Measurements from ENCODE around the gene NSMCE3.

Gene NSMCE3

DNA sequence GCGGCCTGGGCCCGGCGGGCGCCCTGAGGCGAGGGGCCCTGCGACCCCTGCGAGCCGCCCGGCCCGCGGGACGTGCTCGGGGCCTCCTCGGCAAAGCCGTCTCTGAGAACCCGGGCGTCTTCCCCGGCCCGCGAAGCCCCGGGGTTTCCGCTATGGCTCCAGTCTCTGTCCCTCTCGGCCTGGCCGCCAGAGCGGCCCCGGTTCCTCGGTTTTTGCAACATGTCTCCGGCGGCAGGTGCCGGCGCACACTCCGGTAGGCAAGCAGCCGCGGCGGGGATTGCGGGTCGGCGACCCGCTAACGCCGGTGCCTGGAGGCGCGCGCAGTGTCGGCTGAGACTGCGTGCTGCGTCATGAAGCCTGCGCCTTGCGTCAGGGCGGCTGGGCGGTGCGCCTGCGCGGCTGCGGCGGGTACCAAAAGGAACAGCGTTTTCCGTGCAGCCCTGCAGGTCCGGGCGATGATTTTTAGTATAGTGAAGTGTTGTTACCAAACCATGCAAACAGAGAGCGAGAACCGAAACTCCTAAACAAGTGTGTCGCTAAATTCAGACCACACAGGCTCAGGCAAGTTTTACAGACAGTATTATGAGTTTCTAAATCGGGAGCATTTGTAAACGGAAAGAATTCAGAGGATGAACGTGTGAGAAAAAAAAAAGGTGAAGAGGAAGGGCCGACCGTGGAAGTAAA is at the start of gene NSMCE3:
NSMCE3 (minus strand) TSS at position 338 of the 684 bp plus-strand sequence; CDS start at position 221, 117 bp downstream.
- DNase-seq: peak; percentile 53

DNA sequence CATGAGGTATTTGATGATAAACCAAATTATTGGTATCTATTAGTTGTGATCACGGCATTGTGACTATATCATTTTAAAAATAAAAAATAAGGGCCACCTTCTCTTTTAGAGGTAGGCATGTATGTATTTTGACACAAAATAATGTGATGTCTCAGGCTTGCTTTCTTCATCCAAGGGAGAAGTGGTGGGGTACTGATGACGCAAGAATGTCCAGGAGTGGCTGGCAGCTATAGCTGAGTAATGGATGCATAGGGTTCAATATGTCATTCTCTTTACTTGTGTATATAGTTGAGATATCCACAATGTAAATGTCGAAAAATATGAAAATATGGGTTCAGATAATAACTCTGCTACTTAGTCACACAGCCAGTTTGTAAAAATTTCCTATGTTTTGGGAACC is 46.8 kb upstream of the NSMCE3 start:
- no peak for DNase-seq

DNA sequence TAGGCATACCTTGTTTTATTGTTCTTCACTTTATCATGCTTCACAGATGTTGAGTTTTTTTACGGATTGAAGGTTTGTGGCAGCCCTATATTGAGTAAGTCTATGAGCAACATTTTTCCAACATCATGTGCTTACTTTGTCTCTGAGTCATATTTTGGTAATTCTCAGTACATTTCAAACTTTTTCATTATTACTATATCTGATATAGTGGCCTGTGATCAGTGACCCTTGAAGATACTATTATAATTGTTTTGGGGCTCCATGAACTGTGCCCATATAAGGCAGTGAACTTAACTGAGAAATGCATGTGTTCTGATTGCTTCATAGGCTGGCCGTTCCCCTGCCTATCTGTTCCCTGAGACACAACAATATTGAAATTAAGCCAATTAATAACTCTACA is 42.8 kb upstream of the NSMCE3 start:
- DNase-seq: no peak

DNA sequence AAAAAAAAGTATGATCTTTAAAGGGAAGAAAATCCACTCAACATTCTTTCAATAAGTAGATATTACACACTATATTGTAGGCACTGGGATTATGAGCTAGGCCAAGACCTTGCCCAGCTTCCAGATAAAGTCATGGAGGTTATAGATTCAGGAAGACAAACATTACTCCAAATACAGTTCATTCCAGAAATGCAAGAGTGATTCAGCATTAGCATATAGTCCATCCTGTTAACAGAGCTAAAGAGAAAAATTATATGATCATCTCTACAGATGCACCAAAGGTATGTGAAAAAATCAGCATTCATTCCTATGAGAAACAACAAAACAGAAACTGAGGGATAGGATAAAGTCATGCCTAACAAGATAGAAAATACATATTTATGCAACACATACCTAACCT is 42.1 kb upstream of the NSMCE3 start:
- DNase-seq: no peak

DNA sequence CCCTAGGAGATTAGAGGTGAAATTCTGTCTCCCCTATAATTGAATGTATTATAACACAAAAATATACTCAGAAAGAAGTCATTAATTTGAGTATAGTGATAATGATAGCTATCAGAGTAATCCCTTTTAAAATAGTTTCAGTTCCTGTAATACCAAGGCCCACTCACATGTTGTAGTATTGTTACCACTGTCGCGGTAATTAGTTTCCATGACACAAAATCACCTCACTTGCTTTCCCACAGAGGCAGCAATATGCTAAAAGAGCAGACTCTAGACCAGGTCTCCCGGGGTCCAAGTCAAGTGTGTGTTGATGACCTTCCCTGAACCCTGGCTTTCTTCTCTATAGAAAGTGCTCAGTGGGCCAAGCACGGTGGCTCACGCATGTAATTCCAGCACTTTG is 39.5 kb upstream of the NSMCE3 start:
- DNase-seq: no peak

DNA sequence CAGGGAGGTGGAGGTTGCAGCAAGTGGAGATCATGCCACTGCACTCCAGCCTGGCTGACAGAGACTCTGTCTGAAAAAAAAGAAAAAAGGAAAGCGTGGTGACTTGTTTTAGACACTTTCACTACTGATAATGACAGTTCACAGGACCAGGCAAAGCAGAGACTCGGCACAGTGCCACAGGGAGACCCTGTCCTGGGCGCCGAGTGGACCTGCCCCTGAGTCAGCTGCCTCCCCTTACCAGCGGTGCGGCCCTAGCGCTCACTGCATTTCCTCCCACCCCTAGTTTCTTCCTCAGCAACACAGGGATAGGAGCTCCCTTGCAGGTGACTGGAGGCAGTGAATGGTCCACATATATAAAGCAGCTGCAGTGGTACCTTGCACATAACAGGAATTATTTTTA is 38.7 kb upstream of the NSMCE3 start:
- no peak for DNase-seq

DNA sequence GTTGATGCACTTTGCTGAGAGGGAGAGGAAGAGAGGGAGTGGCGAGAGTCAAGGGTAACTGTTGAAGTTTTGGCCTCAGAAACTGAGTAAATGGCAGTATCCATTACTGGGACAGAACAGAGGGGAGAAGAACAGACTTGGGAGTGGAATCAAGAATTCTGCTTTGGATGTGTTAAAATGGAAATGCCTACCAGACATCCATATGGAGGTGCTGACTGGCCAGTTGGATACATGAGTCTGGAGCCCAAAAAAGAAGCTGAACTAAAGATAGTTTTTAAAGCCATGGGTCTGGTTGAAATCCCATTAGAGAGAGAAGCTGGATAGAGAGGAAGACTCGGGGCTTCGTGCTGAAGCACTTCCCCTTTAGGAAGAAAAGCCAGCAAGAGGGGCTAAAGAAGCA is 35.9 kb upstream of the NSMCE3 start:
- no peak for DNase-seq

DNA sequence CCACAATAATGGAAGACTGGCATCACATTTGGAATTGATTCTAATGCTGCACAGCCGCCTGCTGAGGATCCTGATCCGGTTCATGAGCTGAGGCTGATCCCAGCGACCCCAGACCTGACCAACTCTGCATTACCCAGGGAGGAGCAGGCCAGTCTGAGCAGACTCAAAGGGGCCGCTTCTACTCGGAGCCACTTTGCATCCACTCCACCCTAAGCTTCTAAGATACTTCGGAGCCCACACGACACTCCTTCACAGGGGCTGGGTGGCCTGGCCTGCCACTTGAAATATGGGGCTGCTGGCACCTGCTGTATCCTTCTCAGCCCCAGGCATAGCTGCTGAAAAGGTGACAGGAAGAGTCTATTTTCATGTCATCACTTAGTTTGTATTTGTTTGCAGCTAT is 33.2 kb upstream of the NSMCE3 start:
- no peak for DNase-seq

DNA sequence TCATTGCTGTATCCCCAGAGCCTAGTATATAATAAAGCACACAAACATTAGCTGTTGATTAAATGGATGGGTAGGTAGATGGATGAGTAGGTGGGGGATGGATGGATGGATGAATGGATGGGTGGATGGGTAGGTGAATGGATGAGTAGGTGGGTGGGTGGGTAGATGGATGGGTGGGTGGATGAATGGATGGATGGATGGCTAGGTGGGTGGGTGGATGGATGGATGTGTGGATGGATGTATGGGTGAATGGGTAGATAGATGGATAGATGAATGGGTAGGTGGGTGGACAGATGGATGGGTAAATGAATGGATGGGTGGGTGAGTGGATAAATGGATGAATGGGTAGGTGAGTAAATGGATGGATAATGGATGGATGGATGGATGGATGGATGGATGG is 30.2 kb upstream of the NSMCE3 start:
- no peak for DNase-seq

DNA sequence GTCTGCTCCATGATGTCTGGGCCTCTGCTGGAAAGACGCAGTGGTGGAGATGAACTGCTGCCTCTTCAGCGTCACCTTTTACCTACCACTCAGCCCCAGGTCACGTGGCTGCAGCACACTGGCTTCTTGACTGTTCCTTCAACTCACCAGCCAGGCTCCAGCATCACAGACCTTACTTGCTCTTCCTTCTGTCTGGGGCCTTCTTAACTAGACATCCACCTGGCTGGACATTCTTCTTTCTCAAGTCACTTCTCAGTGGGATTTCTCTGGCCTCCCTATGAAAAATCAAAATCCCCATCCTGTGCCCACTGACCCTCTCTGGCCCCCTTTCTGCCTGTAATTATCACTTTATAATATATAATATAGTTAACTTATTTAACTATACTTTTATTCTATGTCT is 29.7 kb upstream of the NSMCE3 start:
- DNase-seq: no peak

DNA sequence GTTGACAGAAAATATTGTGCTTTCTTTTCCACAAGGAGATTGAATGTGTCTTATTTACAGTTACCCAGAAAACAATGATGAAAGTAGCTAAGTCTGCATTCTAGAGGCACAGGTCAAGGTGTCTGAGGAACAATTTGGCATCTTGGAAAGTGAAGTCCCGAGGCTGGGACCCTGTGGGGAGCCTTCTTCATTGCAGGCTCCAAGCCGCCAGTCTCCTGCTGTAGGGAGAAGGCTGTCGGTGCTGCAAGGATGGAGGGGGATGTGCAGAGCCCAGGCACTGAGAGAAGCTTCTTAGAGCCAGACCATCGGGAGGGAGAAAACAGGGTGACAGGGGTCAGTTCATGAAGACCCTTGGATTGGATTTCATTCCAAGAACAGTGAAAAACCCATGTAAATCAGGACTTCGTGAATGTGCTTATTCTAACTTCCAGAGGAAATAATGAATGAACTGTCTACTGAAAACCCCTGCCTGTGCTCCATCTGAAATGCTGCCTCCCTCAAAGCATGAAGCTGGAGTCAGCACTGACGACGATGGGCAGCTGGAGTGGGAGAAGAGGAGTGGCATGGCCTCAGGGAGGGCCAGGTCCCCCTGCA is 25.2 kb upstream of the NSMCE3 start:
- DNase-seq: no peak

DNA sequence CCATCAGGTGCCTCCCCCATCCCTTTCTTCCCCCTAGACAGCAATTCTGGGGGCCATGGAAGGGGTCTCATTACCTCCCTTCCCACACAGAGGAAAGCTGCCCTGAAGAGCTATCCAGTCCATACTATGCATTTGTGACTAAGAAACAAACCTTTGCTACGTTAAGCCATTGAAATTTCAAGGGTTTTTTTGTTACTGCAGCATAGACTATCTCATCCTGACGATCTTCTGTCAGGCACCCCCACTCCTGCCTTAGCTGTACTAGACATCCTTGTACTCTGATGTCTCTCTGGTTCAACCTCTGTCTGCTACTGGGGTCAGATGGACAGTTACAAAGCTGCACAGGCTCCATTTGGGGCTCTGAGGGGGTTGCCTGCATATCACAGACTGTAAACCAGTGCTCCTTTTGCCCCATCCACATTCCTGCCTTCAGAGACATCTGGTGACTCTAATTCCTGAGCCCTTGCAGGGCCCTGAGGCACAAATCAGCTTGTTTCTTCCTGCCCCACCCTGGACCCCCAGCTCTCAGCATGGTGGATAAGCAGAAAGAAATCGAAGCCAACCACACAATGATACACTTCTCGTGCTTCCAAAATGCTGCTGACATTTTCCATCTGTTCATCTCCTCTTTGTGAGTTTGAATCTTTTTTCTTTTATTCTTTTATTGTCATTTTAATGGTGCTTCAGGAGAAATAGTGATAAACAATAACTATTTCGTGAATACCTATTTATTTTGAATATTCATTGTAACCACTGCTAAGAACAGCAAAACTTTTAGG is 21.6 kb upstream of the NSMCE3 start:
- DNase-seq: no peak

DNA sequence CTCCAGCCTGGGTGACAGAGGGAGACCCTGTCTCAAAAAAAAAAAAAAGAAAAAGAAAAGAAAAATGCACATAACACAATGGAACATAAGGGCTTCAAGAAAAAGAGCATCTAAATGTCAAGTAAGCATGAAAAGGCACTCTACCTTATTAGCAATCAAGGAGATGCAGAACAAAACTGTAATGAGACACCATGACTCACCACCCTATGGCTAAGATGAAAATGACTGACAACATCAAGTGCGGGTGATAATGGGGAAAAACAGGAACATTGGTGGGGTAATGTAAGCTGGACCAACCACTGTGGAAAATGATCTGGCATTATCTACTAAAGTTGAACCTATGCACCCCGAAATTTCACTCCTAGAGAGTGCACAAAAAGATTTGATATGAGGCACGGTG is 19.6 kb upstream of the NSMCE3 start:
- no peak for DNase-seq

DNA sequence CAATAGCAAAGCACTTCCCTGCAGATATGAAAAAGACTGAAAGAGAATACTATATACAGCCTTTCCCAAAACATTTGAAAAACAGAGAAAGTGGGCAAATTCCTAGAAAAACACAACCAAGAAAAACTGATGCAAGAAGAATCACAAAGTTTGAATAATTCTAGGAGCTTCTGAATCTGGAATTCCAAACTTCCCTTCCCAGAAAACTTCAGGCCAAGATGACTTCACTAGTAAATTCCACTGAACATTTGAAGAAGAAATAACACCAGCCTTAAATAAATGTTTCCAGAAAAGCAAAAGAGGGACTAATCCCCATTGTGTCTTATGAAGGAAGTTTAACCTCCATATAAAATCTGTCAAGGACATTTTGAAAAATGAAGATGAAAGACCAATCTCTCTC is 15.8 kb upstream of the NSMCE3 start:
- DNase-seq: no peak

DNA sequence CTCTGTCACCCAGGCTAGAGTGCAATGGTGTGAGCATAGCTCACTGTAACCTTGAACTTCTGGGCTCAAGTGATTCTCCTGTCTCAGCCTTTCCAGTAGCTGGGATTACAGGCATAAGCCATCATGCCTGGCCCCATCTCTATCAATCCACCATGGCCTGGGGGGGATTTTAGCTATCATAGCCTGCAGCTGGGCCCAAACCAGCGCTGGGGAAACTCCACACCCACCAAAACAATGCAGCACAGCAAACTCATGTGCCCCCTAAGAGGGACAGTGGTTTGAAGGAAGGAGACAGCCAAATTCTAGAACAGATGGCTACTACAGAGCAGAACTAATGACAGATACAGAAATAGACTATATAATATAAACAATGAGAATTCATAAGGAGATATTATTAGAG is 13.8 kb upstream of the NSMCE3 start:
- DNase-seq: no peak

DNA sequence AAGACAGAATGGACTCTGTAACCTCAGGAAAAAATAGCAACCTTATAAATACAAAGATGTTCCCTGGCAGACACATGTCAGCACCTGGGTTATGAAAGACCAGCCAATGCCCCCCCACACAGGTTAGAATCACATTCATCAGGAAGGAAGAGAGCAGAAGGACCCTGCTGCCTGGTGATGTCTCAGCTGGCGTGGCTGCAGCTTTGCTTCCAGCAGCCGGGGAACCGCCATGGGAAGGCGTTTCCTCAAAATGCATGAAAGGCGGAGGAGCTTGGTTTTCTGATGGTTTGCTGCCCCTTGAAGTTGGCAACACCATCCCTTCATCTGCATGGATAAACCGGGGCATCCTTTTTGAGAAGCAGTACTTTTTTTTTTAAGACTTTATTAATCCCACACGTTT is 10.9 kb upstream of the NSMCE3 start:
- DNase-seq: no peak

DNA sequence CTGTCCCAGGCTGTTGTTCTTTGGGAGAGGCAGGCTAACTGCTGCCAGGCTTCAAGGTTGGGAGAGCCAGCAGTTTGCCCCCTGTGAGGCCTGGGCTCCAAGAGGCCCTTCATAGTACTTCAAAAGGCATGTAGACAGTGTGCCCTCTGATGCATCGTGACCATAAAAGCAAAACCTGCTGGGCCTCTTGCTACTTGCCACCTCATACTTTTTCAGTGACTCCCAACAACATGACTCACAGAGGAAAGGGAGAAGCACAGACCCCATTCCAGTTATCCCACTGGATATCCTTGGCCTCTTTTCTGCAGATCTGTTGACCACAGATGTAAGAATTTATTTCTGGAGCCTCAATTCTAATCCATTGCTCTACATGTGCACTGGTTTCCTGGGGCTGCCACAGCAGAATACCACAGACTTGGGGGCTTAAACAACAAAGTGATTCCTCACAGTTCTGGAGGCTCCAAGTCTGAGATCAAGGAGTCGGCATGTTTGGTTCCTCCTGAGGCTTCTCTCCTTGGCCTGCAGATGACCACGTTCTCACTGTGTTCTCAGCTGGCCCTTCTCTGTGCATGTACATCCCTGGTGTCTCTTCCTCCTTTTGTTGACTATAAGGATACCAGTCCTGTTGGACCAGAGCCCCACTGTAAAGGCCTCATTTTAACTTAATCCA is 8.9 kb upstream of the NSMCE3 start:
- peak; percentile 44 for DNase-seq

DNA sequence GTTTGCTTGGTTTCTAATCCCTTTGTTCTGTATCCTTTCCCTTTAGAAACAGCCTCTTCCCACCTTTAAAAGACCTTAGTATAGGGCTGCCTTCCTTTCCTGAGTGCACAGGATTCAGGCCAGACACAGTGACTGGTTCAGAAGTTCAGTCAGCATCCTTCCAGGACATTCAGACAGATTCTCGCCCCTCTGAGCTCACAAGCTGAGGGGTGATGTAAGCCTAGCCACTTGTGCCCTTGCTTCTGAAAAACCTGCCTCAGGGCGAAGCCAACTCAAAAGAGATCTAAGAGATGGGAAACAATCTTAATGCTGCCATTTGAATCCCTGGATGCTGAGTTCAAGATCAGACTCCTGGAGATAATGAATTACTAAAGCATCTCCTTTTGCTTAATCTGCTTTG is 6.7 kb upstream of the NSMCE3 start:
- DNase-seq: no peak

DNA sequence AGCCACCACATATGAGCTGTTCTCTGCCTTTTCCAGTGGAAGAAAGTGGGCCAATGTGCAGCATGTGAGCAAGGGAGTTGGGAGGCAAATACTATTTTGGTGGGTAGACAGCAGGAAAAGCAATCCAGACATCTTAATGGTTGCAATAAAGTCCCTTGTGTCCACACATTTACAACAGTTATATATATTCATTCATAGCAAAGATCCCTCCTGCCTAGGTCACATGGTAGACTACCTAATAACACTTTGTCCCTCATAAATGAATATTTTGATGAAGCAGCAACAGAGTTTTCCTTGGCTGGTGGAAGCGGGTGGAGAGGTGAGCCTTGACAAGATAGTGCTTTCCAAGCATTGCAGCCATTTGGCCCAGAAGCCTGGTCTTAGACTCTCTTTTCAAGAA is 6.2 kb upstream of the NSMCE3 start:
- no peak for DNase-seq

DNA sequence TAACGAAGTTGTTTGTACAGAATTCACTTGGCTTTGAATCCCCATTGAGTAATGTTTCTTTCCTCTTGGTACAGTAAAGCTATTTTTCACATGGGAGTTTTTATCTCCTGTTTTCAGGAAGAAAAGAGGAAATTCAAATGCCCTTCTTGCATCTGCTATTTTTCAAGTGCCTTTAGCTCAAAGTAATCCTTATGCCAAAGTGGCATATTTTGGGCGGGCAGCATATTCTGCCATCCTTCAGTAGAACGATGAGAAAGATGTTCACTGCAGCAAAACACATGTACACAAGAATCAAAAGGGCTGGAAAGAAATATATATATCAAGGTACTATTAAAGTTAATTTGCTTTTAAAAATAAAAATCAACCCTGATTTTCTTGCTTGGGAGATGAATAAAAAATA is 5.3 kb upstream of the NSMCE3 start:
- no peak for DNase-seq

DNA sequence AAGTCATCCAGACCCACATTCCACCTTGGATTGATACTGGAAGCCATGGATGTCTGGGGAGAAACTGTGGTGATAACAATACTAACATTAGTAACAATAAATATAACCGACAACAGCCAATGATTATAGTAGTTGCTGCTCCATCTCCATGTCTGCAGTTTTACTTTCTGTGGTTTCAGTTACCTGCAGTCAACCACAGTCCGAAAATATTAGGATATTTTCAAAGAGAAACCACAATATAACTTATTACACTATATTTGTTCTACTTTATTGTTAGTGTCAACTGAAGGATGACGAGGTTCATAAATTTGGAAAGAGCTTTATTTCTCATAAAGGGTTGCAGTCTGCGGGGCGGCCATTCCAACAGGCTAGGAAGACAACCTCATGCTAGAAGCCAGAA is 2.6 kb upstream of the NSMCE3 start:
- DNase-seq: no peak

DNA sequence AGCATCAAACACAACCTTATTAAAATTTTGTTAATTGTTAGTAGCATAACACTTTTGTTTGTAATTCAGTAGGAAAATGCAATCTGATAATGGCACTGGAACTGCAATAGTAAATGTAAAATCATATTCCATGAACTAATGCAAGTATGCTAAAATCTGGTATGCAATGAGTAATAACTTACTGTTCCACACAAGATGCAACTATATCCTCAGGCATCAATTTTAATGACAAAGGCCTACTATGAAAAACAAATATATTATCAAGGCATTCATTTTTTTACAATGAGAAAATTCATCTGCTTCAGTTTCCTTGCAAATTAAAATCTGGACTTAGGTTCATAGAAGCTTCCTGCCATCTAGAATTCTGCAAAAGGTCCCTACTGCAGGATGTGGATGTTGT is 1.4 kb upstream of the NSMCE3 start:
- no peak for DNase-seq

DNA sequence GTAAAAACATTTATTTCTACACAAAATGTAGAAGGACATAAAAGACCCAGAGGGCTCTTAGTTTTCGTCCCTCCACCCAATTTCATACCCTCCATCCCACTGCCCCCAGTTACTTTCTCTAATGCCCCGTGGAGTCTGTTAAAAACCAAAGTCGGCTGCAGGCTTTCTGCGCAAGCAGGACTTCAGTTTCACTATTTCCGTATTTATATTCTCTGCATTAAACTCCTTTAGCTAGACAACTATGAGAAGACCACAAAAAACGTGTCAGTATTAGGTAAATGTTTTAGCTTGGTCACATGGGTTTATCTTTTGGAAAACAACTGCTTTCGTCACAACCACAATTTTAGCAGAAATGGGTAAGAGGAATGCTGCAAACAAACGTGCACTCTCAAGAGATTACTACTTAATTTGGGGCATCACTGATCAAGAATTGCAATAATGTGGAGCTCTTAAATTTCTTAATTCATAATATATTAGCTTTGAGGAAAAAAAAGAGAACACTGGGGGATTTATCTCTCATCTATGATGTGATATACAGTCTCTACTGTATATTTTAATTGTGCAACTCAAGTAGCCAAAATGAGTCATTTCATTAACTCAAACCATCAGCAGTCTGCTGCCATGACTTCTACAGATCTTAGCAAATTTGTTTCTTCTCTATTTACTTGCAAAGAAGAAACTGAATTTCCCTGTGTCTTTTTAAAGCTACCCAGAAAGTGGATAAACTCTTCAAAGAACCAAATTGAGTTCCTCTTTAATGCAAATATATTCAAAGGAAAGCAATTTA is 740 bp upstream of the NSMCE3 start:
- DNase-seq: no peak

All from NCI-H510A treated with DMSO at 0.1 percent for 48 hours (cell line).